ENCODE results near the gene MMS22L. TPM values are rescaled to one million over a fixed set of nuclear protein-coding genes. Genes with fewer than 3 reads are reported as not detected.

Gene MMS22L
- total and polyA plus RNA-seq, 4 donors: 0.50 to 10.8 (median 4.1) TPM

DNA sequence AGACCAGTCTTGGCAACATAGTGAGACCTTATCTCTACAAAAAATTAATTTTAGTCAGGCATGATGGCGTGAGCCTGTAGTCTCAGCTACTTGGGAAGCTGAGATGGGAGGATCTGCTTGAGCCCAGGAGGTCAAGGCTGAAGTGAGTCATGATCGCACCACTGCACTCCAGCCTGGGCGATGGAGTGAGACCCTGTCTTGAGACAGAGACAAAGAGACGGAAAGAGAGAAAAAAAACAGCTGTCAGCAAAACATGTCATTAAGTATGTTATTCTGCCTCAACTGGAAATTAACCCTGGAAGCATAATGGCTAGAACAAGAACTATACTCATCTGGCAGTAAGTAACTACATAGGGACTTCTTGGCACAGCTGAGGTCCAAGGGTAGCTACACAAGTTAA lies 7.2 kb downstream of the MMS22L start:
- H3K4me3 ChIP-seq (ENCODE audit: low read length in 2 of 2): no peak overlapping the region
- H3K9me3 ChIP-seq (ENCODE audit: control insufficient read depth, low read length): no peaks in the 10 kb centered on the region
- H3K27me3 ChIP-seq (ENCODE audit: control insufficient read depth in 1 of 2, insufficient read depth in 2 of 2, low read length in 1 of 2): no peaks in the 10 kb centered on the region
- no peaks in the 10 kb centered on the region for H3K36me3 ChIP-seq (ENCODE audit: control insufficient read depth in 1 of 2, insufficient read depth in 2 of 2, low read length in 1 of 2)
- intact Hi-C loops (cut with DNase I): no loop called here
- WGBS, 2 donors: 93% methylated on average over 4 of the region's 4 CpGs
- no peaks in the 10 kb centered on the region for H3K4me1 ChIP-seq (ENCODE audit: control insufficient read depth in 1 of 2, insufficient read depth in 2 of 2, low read length in 2 of 2)
- H3K27ac ChIP-seq (ENCODE audit: low read depth in 1 of 2, low read length in 2 of 2): no peak overlapping the region
- DNase-seq (no peak), ATAC-seq (ENCODE audit: low FRiP score) (no peak)

DNA sequence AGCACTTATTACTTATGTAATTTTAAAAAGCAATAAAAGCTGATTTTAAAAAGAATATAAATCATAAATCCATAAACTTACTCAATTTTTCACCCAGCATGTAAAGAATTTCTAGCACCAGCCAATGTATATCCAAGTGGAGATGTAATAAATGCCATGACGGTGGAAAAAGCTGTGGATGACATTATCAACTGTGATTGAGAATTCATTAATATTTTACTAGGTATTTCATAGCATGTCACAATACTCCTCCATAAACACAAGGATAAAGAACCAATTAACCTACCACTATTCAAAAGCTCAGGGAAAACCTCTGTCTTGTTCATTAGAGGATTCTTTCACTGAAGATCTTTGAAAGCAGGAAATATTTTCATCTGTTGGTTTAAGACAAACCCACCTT lies 13.2 kb downstream of the MMS22L start:
- H3K36me3 ChIP-seq (ENCODE audit: control insufficient read depth in 1 of 2, insufficient read depth in 2 of 2, low read length in 1 of 2): no peaks in the 10 kb centered on the region
- WGBS, 2 donors: 62 to 67% methylated on average over 1 of the region's 1 CpG
- ATAC-seq (ENCODE audit: low FRiP score) (no peak), DNase-seq (no peak)
- H3K4me3 ChIP-seq (ENCODE audit: low read length in 2 of 2): no peak overlapping the region
- no peak overlapping the region for H3K27ac ChIP-seq (ENCODE audit: low read depth in 1 of 2, low read length in 2 of 2)
- H3K4me1 ChIP-seq (ENCODE audit: control insufficient read depth in 1 of 2, insufficient read depth in 2 of 2, low read length in 2 of 2): no peaks in the 10 kb centered on the region
- no peaks in the 10 kb centered on the region for H3K27me3 ChIP-seq (ENCODE audit: control insufficient read depth in 1 of 2, insufficient read depth in 2 of 2, low read length in 1 of 2)
- intact Hi-C loops (cut with DNase I): no loop called here
- no peaks in the 10 kb centered on the region for H3K9me3 ChIP-seq (ENCODE audit: control insufficient read depth, low read length)

DNA sequence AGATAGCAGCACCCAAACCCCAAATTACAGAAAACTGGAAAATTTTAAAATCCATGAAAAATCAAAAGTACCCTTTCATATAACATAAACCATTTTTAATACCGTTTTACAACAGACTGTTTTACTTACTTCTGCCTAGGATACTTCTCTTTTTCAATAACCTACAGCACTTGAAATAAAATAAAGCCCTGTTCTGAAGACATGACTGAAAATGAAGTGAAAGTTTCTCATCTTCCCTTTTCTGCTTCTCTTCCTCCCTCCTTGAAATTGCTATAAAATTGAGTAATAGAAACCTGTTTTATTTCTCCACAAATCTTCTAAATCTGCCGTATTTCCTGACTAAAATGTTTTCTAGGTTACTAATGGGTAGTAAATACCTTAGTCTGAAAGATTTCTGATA lies 20.3 kb downstream of the MMS22L start:
- no peak overlapping the region for H3K4me3 ChIP-seq (ENCODE audit: low read length in 2 of 2)

DNA sequence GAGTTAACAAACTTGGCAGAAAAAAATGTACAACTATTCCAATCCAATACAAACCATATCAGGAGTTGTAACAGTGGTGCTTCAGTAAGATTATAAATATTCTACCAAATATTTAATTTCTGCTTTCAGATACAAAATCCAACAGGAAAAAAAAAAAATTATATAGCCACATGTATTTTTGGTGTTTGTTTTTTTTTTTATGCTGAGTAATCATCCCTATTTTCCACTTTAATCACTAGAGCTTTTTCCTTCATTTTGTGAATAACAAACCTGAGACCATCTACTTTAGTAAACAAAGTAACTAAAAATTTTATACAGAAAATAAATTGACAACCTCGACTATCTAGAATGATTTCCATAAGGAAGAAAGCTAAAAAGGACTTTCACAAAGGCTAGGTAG lies 36.2 kb downstream of the MMS22L start:
- H3K9me3 ChIP-seq (ENCODE audit: control insufficient read depth, low read length): no peaks in the 10 kb centered on the region
- ATAC-seq (ENCODE audit: low FRiP score) (no peak), DNase-seq (no peak)
- no peaks in the 10 kb centered on the region for H3K36me3 ChIP-seq (ENCODE audit: control insufficient read depth in 1 of 2, insufficient read depth in 2 of 2, low read length in 1 of 2)
- intact Hi-C loops (cut with DNase I): no loop called here
- no peak overlapping the region for H3K4me3 ChIP-seq (ENCODE audit: low read length in 2 of 2)
- 87 to 98% methylated on average over 1 of the region's 1 CpG for WGBS, 2 donors
- no peak overlapping the region for H3K27ac ChIP-seq (ENCODE audit: low read depth in 1 of 2, low read length in 2 of 2)
- no peaks in the 10 kb centered on the region for H3K4me1 ChIP-seq (ENCODE audit: control insufficient read depth in 1 of 2, insufficient read depth in 2 of 2, low read length in 2 of 2)
- no peaks in the 10 kb centered on the region for H3K27me3 ChIP-seq (ENCODE audit: control insufficient read depth in 1 of 2, insufficient read depth in 2 of 2, low read length in 1 of 2)

More for the DNA sequence above, 20.3 kb downstream of the MMS22L start:
- H3K4me1 ChIP-seq (ENCODE audit: control insufficient read depth in 1 of 2, insufficient read depth in 2 of 2, low read length in 2 of 2): no peaks in the 10 kb centered on the region
- H3K27me3 ChIP-seq (ENCODE audit: control insufficient read depth in 1 of 2, insufficient read depth in 2 of 2, low read length in 1 of 2): no peaks in the 10 kb centered on the region
- WGBS, 2 donors: 90 to 92% methylated on average over 2 of the region's 2 CpGs
- DNase-seq (no peak), ATAC-seq (ENCODE audit: low FRiP score) (no peak)
- H3K9me3 ChIP-seq (ENCODE audit: control insufficient read depth, low read length): no peaks in the 10 kb centered on the region
- H3K27ac ChIP-seq (ENCODE audit: low read depth in 1 of 2, low read length in 2 of 2): no peak overlapping the region
- no peaks in the 10 kb centered on the region for H3K36me3 ChIP-seq (ENCODE audit: control insufficient read depth in 1 of 2, insufficient read depth in 2 of 2, low read length in 1 of 2)
- intact Hi-C loops (cut with DNase I): no loop called here

DNA sequence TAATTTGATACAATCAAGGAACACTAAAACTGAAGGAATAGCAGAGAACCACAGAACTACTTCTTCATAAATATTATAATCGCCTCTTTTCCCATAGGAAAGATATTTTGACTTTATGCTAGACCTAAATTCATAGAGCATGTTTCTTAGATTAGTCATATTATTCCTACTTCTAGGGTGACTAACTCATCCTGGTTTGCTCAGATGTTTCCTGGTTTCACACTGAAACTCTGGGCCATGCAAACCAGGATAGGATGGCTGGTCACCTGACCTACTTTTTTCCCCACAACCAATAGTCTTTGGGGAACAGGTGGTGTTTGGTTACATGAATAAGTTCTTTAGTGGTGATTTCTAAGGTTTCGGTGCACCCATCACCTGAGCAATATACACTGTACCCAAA lies 42.8 kb downstream of the MMS22L start:
- Histone ChIP-seq H3K4me1 (ENCODE audit: control insufficient read depth in 1 of 2, insufficient read depth in 2 of 2, low read length in 2 of 2) (no peaks in the 10 kb centered on the region), H3K4me3 (ENCODE audit: low read length in 2 of 2) (no peak overlapping the region), H3K9me3 (ENCODE audit: control insufficient read depth, low read length) (no peaks in the 10 kb centered on the region), H3K27me3 (ENCODE audit: control insufficient read depth in 1 of 2, insufficient read depth in 2 of 2, low read length in 1 of 2) (no peaks in the 10 kb centered on the region), H3K27ac (ENCODE audit: low read depth in 1 of 2, low read length in 2 of 2) (no peak overlapping the region), H3K36me3 (ENCODE audit: control insufficient read depth in 1 of 2, insufficient read depth in 2 of 2, low read length in 1 of 2) (no peaks in the 10 kb centered on the region)
- ATAC-seq (ENCODE audit: low FRiP score): no peak
- no peak for DNase-seq
- WGBS, 2 donors: 88 to 94% methylated on average over 2 of the region's 2 CpGs
- intact Hi-C loops (cut with DNase I): no loop called here

DNA sequence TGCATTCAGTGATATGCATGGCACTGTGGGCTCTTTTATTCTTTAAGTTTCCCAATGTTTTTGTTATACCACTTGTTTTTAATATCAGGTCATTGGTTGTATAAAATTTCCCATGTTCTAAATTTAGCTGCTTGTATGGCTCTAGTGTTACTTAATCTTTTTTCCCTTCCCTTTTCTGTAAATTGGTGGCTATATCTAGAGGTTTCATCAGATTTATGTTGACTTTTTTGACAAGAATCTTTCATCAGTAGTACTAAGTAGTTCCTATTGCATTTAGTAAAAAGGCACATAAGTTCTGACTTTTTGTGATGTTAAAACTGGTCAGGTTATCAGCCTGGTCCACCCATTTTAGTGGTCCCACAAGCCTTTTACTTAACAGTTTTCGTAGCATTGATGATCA lies 51.1 kb downstream of the MMS22L start:
- Histone ChIP-seq H3K36me3 (ENCODE audit: control insufficient read depth in 1 of 2, insufficient read depth in 2 of 2, low read length in 1 of 2) (no peaks in the 10 kb centered on the region), H3K4me1 (ENCODE audit: control insufficient read depth in 1 of 2, insufficient read depth in 2 of 2, low read length in 2 of 2) (no peaks in the 10 kb centered on the region), H3K4me3 (ENCODE audit: low read length in 2 of 2) (no peak overlapping the region), H3K27me3 (ENCODE audit: control insufficient read depth in 1 of 2, insufficient read depth in 2 of 2, low read length in 1 of 2) (no peaks in the 10 kb centered on the region), H3K27ac (ENCODE audit: low read depth in 1 of 2, low read length in 2 of 2) (no peak overlapping the region), H3K9me3 (ENCODE audit: control insufficient read depth, low read length) (no peaks in the 10 kb centered on the region)
- WGBS, 2 donors: 95 to 97% methylated on average over 1 of the region's 1 CpG
- intact Hi-C loops (cut with DNase I): no loop called here
- DNase-seq (no peak), ATAC-seq (ENCODE audit: low FRiP score) (no peak)

DNA sequence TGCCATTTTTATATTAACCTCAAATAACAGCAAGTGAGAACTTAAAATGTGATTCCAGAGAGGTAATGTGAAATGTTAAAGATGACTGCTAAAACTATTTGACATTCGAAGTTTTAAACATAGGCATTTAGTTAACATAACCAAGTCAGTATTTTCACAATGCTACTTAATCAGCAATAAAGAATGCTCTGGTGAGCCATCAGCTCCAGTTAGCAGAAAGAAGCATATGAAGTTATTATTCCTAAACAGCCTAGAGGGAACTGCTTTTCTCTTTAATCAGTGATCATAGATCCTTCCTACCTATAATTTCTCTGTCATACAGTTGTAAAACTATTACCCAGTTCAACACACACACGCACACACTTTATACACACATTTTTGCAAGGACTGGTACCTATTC lies 60.1 kb downstream of the MMS22L start:
- ATAC-seq (ENCODE audit: low FRiP score) (no peak), DNase-seq (no peak)
- Histone ChIP-seq H3K9me3 (ENCODE audit: control insufficient read depth, low read length) (no peaks in the 10 kb centered on the region), H3K4me1 (ENCODE audit: control insufficient read depth in 1 of 2, insufficient read depth in 2 of 2, low read length in 2 of 2) (no peaks in the 10 kb centered on the region), H3K4me3 (ENCODE audit: low read length in 2 of 2) (no peak overlapping the region), H3K36me3 (ENCODE audit: control insufficient read depth in 1 of 2, insufficient read depth in 2 of 2, low read length in 1 of 2) (no peaks in the 10 kb centered on the region), H3K27ac (ENCODE audit: low read depth in 1 of 2, low read length in 2 of 2) (no peak overlapping the region), H3K27me3 (ENCODE audit: control insufficient read depth in 1 of 2, insufficient read depth in 2 of 2, low read length in 1 of 2) (no peaks in the 10 kb centered on the region)
- intact Hi-C loops (cut with DNase I): no loop called here
- WGBS, 2 donors: 79 to 80% methylated on average over 2 of the region's 2 CpGs

DNA sequence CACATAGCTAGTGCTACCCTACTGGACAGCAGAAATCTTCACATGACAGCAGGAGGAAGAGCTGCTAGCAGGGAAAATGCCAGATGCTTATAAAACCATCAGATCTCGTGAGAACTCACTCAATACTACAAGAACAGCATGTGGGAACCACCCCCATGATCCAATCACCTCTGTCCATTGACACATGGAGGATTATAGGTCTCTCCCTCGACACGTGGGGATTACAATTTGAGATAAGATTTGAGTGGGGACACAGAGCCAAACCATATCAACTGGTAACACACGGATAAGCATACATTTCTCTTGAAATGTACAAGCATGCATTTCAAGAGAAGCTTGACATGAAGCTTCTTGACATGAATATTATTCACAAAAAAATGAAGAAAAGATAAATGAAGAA lies 64.1 kb downstream of the MMS22L start:
- WGBS, 2 donors: 84 to 87% methylated on average over 4 of the region's 4 CpGs
- intact Hi-C loops (cut with DNase I): no loop called here

DNA sequence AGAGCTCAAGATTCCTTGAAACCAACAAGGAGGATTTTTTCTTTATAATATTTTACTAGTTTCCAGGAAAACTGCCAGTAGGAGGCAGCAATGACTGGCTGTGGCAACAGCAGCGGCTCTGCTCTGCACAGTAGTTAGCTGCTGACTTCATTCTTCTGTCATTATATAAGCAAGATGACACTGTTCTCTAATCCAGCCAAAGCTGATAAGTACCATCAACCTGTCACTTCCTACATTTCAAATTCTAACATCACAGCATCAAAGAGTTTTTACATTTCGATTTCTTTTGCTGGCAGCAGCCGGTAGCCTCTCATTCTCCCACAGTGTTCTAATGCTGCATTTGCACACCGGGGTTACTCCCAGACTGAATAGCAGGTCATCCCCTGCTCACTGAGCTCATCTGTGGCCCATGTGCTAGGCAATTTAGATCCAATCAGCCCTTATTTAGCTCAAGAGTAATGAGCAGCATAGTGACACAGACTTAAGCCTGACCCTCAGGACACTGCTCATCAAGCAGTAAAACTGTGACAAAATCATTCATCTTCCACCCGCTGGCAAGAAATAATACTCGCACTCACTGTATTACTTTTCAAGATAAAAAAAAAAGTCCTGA lies 67.8 kb downstream of the MMS22L start:
- ATAC-seq (ENCODE audit: low FRiP score) (no peak), DNase-seq (peak in 1 of 2 donors; percentile 30)
- Histone ChIP-seq H3K9me3 (ENCODE audit: control insufficient read depth, low read length) (no peaks in the 10 kb centered on the region), H3K36me3 (ENCODE audit: control insufficient read depth in 1 of 2, insufficient read depth in 2 of 2, low read length in 1 of 2) (no peaks in the 10 kb centered on the region), H3K4me1 (ENCODE audit: control insufficient read depth in 1 of 2, insufficient read depth in 2 of 2, low read length in 2 of 2) (no peaks in the 10 kb centered on the region), H3K27me3 (ENCODE audit: control insufficient read depth in 1 of 2, insufficient read depth in 2 of 2, low read length in 1 of 2) (no peaks in the 10 kb centered on the region), H3K4me3 (ENCODE audit: low read length in 2 of 2) (no peak overlapping the region), H3K27ac (ENCODE audit: low read depth in 1 of 2, low read length in 2 of 2) (no peak overlapping the region)
- WGBS, 2 donors: 62 to 65% methylated on average over 6 of the region's 6 CpGs
- intact Hi-C loops (cut with DNase I): no loop called here

More for the DNA sequence above, 64.1 kb downstream of the MMS22L start:
- no peaks in the 10 kb centered on the region for H3K4me1 ChIP-seq (ENCODE audit: control insufficient read depth in 1 of 2, insufficient read depth in 2 of 2, low read length in 2 of 2)
- no peaks in the 10 kb centered on the region for H3K27me3 ChIP-seq (ENCODE audit: control insufficient read depth in 1 of 2, insufficient read depth in 2 of 2, low read length in 1 of 2)
- no peak overlapping the region for H3K4me3 ChIP-seq (ENCODE audit: low read length in 2 of 2)
- no peaks in the 10 kb centered on the region for H3K9me3 ChIP-seq (ENCODE audit: control insufficient read depth, low read length)
- ATAC-seq (ENCODE audit: low FRiP score): no peak
- DNase-seq: no peak
- no peaks in the 10 kb centered on the region for H3K36me3 ChIP-seq (ENCODE audit: control insufficient read depth in 1 of 2, insufficient read depth in 2 of 2, low read length in 1 of 2)
- no peak overlapping the region for H3K27ac ChIP-seq (ENCODE audit: low read depth in 1 of 2, low read length in 2 of 2)
